NCI-H1092 treated with DMSO at 0.1 percent for 48 hours (cell line): ENCODE results near the gene TUBB1.
"Not testable (repeated sequence)": the region's sequence is repeated elsewhere in the genome, so short reads cannot be mapped to it uniquely, and the experiment has no call there.

Experiments used
- DNase-seq: peaks from one replicate; lab custom pipeline; 2025; lab: John Stamatoyannopoulos, UW

The TUBB1 gene

DNA sequence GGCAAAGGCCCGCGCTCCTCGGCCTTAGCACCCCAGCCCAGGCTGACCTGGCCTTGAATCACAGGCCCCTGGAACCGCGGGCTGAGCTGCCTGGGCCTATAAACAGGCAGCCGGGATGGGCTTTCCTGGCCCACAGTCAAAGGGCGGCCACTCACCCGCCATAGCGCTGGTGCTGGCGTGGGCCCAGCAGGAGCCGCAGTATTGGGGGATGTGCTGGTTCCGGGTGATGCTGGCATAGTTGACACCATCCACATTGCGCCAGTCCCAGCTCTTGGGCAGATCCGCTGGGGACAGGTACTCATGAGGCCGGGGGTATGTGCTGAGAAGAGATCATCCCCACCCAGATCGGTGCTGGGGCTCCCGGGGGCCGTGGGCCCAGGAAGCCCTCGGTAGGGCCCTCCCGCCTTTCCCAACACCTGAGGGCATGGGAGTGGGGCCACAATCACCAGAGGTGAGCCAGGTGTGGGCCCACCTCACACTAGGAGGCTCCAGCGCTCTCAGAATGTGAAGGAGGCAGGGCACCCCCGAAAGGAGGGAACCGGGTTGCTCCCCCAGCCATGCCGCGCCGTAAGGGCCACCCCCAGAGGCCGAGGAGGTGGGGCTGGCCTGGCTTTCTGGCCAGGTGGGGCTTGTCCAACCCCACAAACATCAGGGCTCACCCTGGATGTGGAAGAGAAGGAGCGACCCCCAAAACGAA lies 12.9 kb upstream of the TUBB1 start:
- DNase-seq: no peak

- DNase-seq: no peak
Measured at GRCh38 chr20:59006864-59007664, 12.2 kb upstream of the TUBB1 start, which contains the start of gene CTSZ. Gene CTSZ, minus strand, starts transcription at chr20:59007254. Its CDS starts 126 bp downstream, at chr20:59007128.

DNA sequence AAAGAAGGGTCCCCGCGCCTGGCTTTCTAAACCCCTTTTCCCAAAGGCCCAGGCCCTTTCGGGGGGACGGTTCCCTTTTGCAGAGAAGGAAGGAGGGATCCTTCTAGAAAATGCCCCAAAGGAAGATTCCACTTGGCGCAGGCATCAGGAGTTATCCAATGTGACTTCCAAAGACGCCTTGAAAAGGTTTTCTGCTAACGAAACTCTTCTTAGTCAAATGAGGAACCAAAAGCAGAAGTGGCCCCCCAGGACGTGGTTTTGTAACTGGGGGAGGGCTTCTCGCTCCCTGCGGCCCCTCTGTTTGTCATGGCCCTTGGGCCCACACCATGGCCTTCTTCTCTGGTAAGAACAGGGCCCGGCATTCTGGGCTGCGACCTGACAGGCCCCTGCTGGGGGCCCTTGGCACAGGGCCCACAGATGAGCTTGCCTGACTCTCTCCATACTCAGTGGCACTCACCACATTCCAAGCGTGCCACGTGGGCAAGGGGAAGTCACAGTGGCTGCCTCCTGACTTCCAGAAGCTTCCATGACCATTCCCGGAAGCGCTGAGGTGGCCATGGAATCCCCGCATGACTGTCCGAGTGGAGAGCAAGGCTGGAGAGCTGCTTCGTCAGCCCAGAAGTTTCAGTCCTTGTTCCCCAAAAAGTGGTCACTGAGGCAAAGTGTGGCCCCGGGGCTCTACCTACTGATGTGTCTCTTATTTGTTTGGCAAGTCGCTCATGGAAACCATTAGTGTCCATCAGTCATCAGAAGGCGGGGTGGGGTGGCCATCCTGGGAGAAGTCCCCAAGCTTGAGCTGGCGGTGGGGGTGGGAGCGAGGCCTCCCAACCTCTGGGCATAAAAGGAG lies 11.3 kb upstream of the TUBB1 start:
- no peak for DNase-seq

DNA sequence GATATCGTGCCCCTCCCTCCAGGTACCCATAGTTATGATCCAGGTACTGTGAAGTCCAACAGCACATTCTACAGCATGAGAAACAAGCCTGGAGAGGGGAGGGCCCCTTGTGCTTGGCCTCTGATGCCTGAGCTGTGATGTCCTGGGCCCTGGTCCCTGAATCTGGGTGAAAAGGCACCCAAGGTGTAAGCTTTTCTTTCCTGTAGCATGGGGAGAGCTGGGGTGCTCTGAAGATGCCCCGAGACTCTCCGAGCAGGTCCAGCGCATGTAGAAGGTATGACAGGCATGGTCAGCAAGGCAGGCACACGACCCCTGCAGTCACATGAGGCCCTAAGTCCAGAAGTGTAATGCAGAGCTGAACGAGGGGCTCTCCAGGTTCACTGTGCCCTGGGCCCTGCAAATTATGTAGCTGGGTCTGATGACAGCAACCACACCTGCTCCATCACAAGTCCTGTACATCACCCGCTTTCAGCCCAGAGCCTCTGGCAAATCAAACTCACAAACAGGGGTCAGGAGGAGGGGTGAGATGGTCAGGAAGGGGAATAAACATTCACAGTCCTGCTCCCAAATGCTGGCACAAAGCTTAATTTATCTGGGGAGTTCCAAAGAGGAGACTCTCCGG lies 10.4 kb upstream of the TUBB1 start:
- DNase-seq: no peak

DNA sequence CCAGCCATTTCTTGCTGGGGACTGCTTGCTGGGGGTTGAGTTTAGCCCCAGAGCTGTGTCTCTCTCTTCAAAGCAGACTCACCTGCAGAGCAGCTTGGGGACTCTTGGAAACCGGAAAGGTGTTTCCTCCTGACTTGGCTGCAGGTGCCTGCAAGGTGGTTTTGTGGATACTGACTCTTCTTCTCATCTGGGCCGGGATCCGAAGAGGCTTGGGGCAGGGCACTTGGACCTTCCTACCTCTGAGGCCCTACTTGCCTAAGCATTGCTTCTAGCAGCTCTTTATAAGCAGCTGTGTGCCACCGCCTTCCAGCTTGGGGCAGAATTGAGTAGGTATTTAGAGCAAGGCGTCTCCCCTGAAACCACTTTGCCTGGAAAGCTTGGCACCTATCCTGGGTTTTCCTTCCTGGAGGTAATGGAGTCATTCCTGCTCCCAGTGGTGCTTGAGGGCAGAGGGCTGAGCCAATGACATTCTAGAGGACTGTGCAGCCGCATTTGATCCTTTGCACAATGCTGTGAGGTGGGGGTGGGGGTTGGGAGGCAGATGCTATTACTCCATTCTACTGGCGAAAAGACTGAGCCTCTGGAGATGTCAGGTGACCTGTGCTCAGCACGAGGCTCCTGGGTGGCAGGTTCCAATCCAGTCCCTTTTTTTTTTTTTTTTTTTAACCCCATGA lies 8.8 kb upstream of the TUBB1 start:
- DNase-seq: no peak

DNA sequence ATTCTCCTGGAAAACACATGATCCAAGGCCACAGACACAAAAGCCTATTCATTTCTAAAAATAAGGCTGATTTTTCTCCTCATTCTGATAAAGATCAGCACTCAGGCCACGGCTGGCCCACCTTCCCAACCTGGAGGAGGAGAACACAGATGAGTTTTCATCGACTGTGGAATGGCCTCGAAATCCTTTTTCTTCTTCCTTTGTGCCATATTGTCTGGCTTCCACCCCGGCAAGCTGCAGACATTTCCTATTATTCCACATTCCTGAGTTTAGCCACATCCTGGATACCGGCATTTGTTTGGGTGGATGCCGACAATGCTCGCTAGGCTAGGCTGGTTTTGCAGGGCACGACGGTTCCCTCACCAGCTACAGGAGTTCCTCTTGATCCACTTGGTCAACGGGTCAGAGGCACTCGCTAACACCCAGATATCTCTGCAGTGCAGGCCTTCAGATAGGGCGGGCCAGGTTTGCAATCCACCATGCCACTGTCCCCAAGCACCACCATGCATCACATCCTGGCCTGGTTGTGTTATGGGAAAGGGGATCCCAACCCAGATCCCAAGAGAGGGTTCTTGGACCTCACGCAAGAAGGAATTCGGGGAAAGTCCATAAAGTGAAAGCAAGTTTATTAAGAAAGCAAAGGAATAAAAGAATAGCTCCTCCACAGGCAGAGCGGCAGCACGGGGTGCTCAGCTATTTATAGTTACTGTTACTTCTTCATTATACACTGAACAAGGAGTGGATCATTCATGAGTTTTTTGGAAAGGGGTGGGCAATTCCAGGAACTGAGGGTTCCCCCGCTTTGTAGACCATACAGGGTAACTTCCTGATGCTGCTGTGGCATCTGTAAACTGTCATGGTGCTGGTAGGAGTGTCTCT lies 8.0 kb upstream of the TUBB1 start:
- DNase-seq: no peak

GRCh38 chr20:59011874-59012157 lies 7.4 kb upstream of the TUBB1 start:
- not testable (repeated sequence) for DNase-seq

DNA sequence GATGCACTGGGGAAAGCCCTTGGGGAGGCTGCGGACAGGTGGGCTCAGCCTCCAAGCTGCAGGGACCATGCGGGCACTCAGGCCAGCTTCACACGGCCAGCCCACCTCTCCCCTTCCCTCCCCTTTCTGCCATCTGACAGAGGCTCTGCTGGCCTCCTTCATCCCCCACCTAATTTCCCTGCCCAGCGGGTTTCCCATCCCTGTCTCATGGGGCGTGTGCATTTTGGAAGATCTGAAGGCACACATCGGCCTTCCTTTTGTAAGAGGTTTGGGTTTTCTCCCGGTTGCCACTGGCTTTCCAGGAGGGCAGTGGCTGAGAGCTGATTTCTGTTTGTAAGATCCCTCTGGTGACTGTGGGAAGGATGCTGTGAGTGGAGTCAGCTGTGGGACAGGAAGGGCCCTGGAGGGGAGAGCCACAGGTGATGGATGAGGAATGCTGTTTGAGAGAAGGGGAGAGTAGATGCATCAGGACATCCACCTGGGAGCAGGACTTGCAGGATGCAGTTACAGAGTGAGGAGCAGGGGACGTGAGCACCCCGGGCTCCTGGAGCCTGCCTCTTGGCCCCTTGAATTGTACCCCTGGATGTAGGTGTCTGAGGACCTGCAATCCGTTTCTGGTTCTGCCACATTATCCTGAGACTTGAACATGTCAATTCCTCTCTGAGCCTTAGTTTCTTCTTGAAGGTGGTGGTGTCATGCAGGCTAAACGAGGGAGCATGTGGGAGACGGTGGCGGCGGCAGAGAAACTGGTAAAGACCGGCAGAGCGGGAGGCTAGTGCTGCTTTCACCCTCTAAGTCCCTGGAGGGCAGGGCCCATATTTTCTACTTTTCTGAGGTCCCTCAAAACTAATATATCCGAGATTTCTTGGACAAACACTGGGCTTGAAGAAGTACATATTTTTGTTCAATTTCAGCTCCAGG lies 5.9 kb upstream of the TUBB1 start:
- DNase-seq: no peak

DNA sequence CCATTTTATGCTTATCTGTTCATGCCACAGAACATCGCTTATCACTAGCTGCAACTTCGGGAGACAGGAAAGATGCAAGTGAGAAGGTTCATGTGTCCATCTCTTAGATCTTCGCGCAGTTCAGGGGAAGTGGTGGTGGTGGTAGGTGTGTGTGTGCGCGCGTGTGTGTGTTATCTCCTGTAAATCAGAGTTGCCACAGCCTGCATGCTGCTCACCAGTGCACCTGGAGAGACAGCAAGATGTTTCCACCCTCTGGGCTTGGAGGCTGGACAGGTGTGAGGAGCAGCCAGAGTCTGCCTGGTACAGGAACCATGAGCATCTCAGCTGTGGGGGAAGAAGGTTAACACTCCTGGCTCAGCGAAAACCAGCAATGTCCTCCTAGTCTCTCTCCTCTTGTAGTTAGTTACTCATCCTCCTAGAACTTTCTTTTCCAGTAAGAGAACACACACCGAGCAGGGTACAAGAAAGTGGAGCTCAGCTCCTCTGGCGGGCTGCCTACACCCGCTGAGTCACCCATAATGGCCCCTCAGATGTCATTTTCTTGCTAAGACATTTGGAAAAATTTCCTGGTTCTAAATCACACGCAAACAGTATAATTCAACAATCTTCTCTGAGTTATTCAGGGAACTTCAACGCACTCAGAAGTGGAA lies 5.1 kb upstream of the TUBB1 start:
- no peak for DNase-seq

GRCh38 chr20:59014680-59015389 lies 4.4 kb upstream of the TUBB1 start:
- DNase-seq: no peak

DNA sequence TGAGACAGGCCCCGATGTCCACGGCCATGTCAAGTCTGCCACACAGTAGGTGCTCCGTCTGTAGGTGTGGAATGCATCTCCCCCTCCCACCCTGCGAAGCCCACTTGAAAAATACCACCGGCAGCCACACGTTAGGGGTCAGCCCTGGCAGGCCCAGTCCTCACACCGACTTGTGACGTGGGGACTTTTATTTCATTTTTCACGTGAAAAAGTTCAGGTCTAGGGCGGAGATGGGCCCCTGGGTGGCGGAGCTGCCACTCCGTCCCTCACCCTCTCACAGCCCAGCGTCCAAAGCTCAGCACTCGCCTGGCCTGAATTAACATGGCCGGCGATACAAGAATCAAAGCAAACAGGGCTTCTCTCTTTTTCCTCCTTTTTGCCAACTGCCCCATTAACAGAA lies 3.8 kb upstream of the TUBB1 start:
- no peak for DNase-seq

DNA sequence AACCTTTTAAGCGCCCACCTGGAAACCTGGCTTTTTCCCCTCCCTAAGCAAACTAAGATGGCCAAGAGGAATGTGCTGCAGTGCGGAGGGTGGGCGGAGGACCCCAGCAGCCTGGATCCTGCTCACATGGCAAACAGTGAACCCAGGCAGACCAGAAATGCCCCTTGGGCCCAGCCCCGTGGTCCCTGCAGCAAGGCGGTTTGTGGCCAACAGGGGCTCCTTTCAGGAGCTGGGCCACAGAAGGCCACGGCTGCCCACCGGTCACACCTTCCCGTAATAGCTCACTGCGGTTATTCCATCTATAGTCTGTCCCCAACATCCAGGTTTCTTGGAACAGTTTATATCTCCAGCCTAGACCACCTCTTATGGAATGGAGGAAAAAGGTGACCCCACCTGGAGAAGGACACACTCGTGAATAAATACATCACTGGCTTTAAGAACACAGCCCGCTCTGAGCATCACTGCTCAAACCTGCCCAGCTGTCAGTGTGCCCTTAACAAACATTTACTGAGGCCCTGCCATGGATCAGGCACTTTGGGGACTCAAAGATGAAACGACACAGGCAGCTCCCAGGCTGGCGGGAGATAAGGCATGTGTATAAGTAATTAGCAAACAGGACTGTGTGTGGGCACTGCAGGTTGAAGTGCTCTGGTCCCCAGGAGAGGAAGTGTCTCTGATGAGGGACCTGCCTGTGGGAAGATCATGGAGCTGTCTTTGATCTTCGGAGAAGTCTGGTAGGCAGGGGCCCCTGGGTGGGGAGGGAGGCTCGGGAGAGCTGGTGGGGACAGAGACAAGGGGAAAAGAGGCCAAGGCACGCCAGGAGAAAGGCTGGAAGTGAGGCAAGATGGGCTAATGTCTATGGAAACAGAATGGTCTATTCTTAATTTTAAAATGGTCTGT lies 3.2 kb upstream of the TUBB1 start:
- DNase-seq: no peak

- no peak for DNase-seq
Measured at GRCh38 chr20:59016795-59017492, 2.3 kb upstream of the TUBB1 start.

DNA sequence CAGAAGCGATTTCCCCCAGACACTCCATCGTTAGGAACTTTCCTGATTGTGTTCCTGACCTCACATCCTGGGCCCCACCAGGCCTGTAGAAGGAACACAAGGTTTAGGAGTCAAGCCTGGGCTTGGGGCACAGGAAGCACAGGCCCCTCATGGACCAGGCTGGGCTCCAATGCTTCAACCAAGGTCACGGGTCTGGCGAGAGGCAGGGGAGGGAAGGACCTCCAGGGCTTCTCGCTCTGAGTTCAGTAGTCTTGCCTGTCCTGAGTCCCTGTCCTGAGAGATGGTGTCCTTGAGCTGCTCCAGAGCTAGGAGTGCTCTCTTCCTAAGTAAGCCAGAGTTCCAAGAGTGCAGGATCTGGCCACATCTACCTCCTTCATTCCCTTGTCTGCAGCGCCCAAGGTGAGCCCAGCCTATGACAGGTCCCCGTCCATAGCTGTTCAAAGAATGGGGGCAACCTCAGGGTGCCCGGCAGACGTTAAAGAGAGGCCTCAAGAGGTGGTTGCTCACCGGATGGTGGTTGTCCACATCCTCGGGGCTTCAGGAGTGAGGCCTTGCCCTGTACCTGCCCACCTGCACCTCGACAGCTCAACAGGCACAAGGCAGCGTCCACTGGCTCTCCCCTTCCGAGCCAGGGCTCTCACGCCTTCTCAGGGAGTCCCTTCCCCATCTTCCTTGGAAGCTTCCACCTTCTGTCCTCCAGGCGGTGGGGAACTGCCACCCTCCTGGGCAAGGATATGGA lies 1.6 kb upstream of the TUBB1 start:
- DNase-seq: no peak

GRCh38 chr20:59018817-59019216 lies 412 bp upstream of the TUBB1 start:
- DNase-seq: no peak

DNA sequence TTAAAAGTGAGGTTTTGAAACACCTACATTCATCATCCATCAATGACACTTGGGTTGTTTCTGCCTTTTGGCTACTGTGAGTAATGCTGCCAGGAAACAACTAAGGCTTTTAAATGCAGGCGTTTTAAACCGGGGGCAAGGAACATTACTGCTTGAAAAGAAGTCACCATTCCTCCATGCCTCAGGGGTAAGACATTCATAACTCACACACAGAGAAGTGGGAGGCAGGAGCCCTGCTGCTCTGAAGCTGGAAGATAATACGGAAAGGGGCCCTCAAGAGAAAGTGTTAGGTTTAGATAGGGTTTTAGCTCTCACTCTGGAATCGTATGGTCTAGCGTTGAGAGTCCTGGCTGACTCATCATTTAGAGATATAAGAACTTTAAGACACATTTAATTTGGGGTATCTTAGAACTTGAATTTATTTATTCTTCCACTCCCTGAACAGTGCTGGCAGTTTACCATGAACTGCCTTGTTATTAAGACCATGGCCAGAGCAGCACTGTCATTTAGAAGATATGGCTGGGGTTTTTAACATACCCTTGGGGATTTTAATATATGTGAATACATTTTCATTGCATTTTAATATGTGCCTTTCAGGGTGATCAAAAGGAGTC lies 1.8 kb downstream of the TUBB1 start:
- no peak for DNase-seq
